Ovary (tissue), 3 donors: ENCODE results near the gene PPP4R3A.

ENCODE experiments used
- CTCF ChIP-seq, 3 donors: fragments of 450-650 bp in 2 of 3; fragments of 200-600 bp in 1 of 3; IDR thresholded peaks; one replicate each; pipeline versions ENCODE4 v1.5.1 to v1.8.0; 2016 to 2022; ENCODE audit warnings: antibody characterized with exemption in 3 of 3, mild to moderate bottlenecking in 1 of 3
- EP300 ChIP-seq: sonication (generic); formaldehyde crosslinking; IDR thresholded peaks from one replicate; pipeline ENCODE4 v1.6.1; 2017; ENCODE audit warnings: antibody characterized with exemption
- POLR2A ChIP-seq: fragments of 450-650 bp; IDR thresholded peaks from one replicate; pipeline ENCODE4 v1.6.1; 2017; ENCODE audit warnings: antibody characterized with exemption, mild to moderate bottlenecking, moderate library complexity
- donor health status: DM: no; HTN: no; CAD: no.

DNA sequence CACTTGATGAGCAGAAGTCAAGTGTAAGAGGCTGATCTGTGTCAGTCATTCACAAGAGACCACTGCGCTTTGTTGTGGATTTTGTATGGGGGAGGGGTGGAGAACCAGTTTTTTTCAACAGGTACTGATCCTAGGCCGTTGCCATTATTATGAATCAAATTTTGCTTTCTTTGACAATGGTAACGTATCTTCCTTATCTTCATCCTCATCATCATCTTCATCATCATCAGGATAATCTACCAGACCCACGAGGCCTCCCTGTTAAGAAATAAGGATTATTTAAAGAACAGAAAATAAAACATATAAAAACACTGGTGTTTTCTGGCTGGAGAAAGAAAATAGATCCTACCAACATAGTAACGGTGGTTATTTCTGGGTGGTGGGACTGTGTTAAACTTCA is 51.5 kb downstream of the PPP4R3A start:
- TF ChIP-seq CTCF (IDR thresholded peaks at IDR 0.05) (no peak), EP300 (no peak), POLR2A (no peak)
